Adrenal gland (tissue), 12 donors: Measurements from ENCODE around the gene PHC3. TPM values are rescaled to one million over a fixed set of nuclear protein-coding genes. Genes with fewer than 3 reads are reported as not detected.

ENCODE experiments used
- DNase-seq, 7 donors: peaks; one replicate each; pipeline ENCODE4 v3.0.0-alpha.2; 2019 to 2020
- H3K27ac ChIP-seq, 5 donors: fragments of 200-600 bp; sonication (generic) in 4 of 5; 1 replicate in 3 of 5; 2 replicates in 2 of 5; pipeline versions ENCODE4 v1.5.1 to v1.8.0; 2016 to 2020; ENCODE audit warnings: mild to moderate bottlenecking in 1 of 5
- H3K27me3 ChIP-seq: fragments of 200-600 bp; 2 replicates; pipeline ENCODE4 v1.8.0; 2021
- H3K36me3 ChIP-seq, 2 donors: fragments of 200-600 bp; replicated peaks in 1 of 2; 1 replicate in 1 of 2; 2 replicates in 1 of 2; pipeline versions ENCODE4 v1.5.1 to v1.8.0; 2018 to 2022
- H3K4me1 ChIP-seq, 2 donors: fragments of 200-600 bp; replicated peaks in 1 of 2; 1 replicate in 1 of 2; 2 replicates in 1 of 2; pipeline versions ENCODE4 v1.5.1 to v1.8.0; 2018 to 2021
- H3K4me3 ChIP-seq, 4 donors: fragments of 200-600 bp; sonication (generic) in 3 of 4; one replicate each; pipeline ENCODE4 v1.5.1; 2016 to 2018
- H3K9me3 ChIP-seq, 3 donors: fragments of 200-600 bp; sonication (generic) in 1 of 3; replicated peaks in 1 of 3; 1 replicate in 2 of 3; 2 replicates in 1 of 3; pipeline versions ENCODE4 v1.5.1 to v1.8.0; 2016 to 2021
- POLR2A ChIP-seq, 2 donors: fragments of 450-650 bp; IDR thresholded peaks; one replicate each; pipeline ENCODE4 v1.6.1; 2017; ENCODE audit warnings: antibody characterized with exemption in 2 of 2, mild to moderate bottlenecking in 2 of 2, moderate library complexity in 1 of 2
- WGBS, 4 donors: extraction: QIAGEN DNeasy Blood & Tissue Kit in 2 of 4; methylation state at CpG; one replicate each; pipeline versions ENCODE4 v1.1.5 to v1.1.7; 2013 to 2017; 5-methylcytosine and 5-hydroxymethylcytosine counted together
- intact Hi-C, 2 donors: fragments of 100-400 bp; cut with DNase I; formaldehyde crosslinking; loops; one replicate each; pipeline versions ENCODE4 v1.14.1 to v1.15.0; 2022 to 2023
- polyA plus RNA-seq, 3 donors: library from polyadenylated mRNA; stranded (reverse); fragments of 200-250 nt in 2 of 3; fragments of 350-450 nt in 1 of 3; fragmentation: Illumina TruSeq in 1 of 3; extraction: RNeasy Lipid Tissue Mini Kit (QIAGEN cat#74804) in 1 of 3; gene quantifications; one replicate each; pipeline ENCODE4 v1.2.3, GENCODE V29; 2013 to 2014
- total RNA-seq, 9 donors: library from RNA; depleted of rRNA in 4 of 9; stranded (reverse); fragments of >200 nt in 4 of 9; fragments of 120-200 nt in 1 of 9; fragmentation: NEBNext Ultra II Directional in 1 of 9; extraction: Animal tissue kit (Norgen Biotek cat#: 25700) in 1 of 9; gene quantifications; one replicate each; pipeline versions ENCODE4 v1.1.0 to v1.2.4, GENCODE V29; 2013 to 2023
- TF ChIP-seq, protein P1 (sequence below), 6 experiments: fragments of 450-650 bp in 4 of 6; fragments of 200-600 bp in 2 of 6; sonication (generic) in 1 of 6; IDR thresholded peaks; 1 replicate in 5 of 6; 2 replicates in 1 of 6; pipeline versions ENCODE4 v1.5.1 to v1.8.0; 2016 to 2021; ENCODE audit warnings: antibody characterized with exemption in 6 of 6, mild to moderate bottlenecking in 2 of 6, moderate library complexity in 1 of 6
- donor health status: healthy with polysubstance abuse.
- donor health status: Bipolar disorder and iron deficiency.
- donor health status: DM: yes; HTN: yes; CAD: no.
- donor health status: DM: no; HTN: no; CAD: no.
- donor health status: DM: no; HTN: no; CAD: no.
- donor health status: DM: yes; HTN: yes; CAD: no.

PHC3 gene
- total and polyA plus RNA-seq, 12 donors = 4.4 to 112 (median 53.0) TPM

- no peaks in the 10 kb centered on the region for H3K27me3 ChIP-seq
- no peaks in the 10 kb centered on the region for H3K9me3 ChIP-seq
- H3K27ac ChIP-seq = no peak overlapping the region
- TF ChIP-seq, protein P1, sequence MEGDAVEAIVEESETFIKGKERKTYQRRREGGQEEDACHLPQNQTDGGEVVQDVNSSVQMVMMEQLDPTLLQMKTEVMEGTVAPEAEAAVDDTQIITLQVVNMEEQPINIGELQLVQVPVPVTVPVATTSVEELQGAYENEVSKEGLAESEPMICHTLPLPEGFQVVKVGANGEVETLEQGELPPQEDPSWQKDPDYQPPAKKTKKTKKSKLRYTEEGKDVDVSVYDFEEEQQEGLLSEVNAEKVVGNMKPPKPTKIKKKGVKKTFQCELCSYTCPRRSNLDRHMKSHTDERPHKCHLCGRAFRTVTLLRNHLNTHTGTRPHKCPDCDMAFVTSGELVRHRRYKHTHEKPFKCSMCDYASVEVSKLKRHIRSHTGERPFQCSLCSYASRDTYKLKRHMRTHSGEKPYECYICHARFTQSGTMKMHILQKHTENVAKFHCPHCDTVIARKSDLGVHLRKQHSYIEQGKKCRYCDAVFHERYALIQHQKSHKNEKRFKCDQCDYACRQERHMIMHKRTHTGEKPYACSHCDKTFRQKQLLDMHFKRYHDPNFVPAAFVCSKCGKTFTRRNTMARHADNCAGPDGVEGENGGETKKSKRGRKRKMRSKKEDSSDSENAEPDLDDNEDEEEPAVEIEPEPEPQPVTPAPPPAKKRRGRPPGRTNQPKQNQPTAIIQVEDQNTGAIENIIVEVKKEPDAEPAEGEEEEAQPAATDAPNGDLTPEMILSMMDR (IDR thresholded peaks at IDR 0.05) = no peak
- no peak for TF ChIP-seq POLR2A (IDR thresholded peaks at IDR 0.05)
- no peak for DNase-seq
- H3K36me3 ChIP-seq = no peaks in the 10 kb centered on the region
- no peak overlapping the region for H3K4me3 ChIP-seq
- intact Hi-C loops = no loop called here
- H3K4me1 ChIP-seq = no peaks in the 10 kb centered on the region
- 75 to 88% (median 79%) methylated on average over 4 of the region's 4 CpGs for WGBS, 4 donors
These were observed 8.1 kb upstream of the PHC3 start for GRCh38 chr3:170189398-170190256.

DNA sequence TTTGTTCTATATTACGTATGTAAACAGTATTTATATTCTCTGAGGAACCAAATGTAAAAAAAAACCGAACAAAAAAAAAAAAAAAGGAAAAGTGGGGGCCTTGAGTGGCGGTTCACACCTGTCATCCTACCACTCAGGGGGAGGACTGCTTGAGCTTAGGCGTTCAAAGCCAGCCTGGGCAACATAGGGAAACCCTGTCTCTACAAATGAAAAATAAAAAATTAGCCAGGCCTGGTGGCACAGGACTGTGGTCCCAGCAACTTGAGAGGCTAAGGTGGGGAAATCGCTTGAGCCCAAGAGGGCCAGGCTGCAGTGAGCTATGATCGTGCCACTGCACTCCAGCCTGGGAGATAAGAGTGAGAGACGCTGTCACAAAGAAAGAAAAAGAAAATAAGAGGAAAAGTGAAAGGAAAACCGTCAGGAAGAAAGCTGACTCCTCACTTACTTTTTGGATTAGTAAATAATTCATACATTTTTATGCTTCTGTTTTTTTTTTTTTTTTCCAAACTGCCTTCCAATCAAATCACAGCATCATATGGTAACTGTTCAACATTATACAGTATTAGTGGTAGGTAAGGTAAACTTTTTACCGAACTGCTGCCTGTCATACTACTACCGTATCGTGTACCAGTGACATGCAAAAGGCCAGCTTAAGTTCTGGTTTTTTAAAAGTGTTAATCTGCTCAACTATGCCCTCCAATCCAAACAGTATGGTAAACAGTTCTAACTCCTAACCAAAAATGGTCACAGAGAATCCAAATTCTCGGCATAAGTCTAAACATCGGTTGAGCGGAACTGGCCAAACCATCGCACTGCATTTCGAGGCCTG lies 1.2 kb downstream of the PHC3 start:
- intact Hi-C loops = no loop called here
- Histone ChIP-seq H3K9me3 (no peaks in the 10 kb centered on the region), H3K27ac (peak overlapping the region; percentile 78 to 98 (median 93)), H3K36me3 (peaks cover 0 to 28% of the 10 kb centered on the region in 2 donors), H3K4me1 (peaks cover 10 to 19% of the 10 kb centered on the region in 2 donors), H3K4me3 (peak overlapping the region in 3 of 4 donors; percentile 46 to 95 (median 89)), H3K27me3 (no peaks in the 10 kb centered on the region)
- peak in 4 of 7 donors; percentile 27 to 59 (median 45) for DNase-seq
- WGBS, 4 donors = 8 to 13% (median 11%) methylated on average over 16 of the region's 16 CpGs
- no peak for TF ChIP-seq POLR2A (IDR thresholded peaks at IDR 0.05)
- TF ChIP-seq, protein P1 (IDR thresholded peaks at IDR 0.05) = no peak

GRCh38 chr3:170179432-170179831 lies 2.1 kb downstream of the PHC3 start:
- intact Hi-C loops = no loop called here

More at GRCh38 chr3:170179432-170179831, 2.1 kb downstream of the PHC3 start:
- H3K9me3 ChIP-seq = no peaks in the 10 kb centered on the region
- WGBS, 4 donors = 33 to 53% (median 44%) methylated on average over 1 of the region's 1 CpG
- H3K27ac ChIP-seq = peak overlapping the region in 1 of 5 donors; percentile 96
- H3K36me3 ChIP-seq = peaks cover 0 to 36% of the 10 kb centered on the region in 2 donors
- H3K27me3 ChIP-seq = no peaks in the 10 kb centered on the region
- DNase-seq = no peak
- peak overlapping the region in 1 of 4 donors; percentile 89 for H3K4me3 ChIP-seq
- peaks cover 10 to 23% of the 10 kb centered on the region in 2 donors for H3K4me1 ChIP-seq
- TF ChIP-seq, protein P1 (IDR thresholded peaks at IDR 0.05) = no peak
- no peak for TF ChIP-seq POLR2A (IDR thresholded peaks at IDR 0.05)
